HCT116 (cell line): Measurements from ENCODE around the gene PIGC. TPM values are rescaled to one million over a fixed set of nuclear protein-coding genes. Genes with fewer than 3 reads are reported as not detected.

ENCODE experiments used
- ATAC-seq: fragments of 200-7000 bp; cut with Tn5 transposase; 2 replicates; pipeline ENCODE4 v1.9.1; 2020; ENCODE audit warnings: mild to moderate bottlenecking, moderate library complexity
- BruUV-seq: library from RNA; stranded (reverse); fragments of 400-500 nt; replicated peaks from 2 replicates; lab custom pipeline; 2021; lab: Mats Ljungman, UMichigan
- CTCF ChIA-PET: fragments of 300-600 bp; sonication (Branson Sonifier 250); formaldehyde crosslinking; loops from one replicate; lab custom pipeline; 2021; ENCODE audit warnings: antibody characterized with exemption; lab: Charles Lee
- POLR2A ChIA-PET: fragments of 300-600, 350-600 bp; sonication (Branson Sonifier 250); formaldehyde crosslinking; loops from one replicate; lab custom pipeline; 2021; ENCODE audit warnings: antibody characterized with exemption; lab: Charles Lee
- RAD21 ChIA-PET, 2 experiments: fragments of 300-600 bp; sonication (Branson Sonifier 250); formaldehyde crosslinking; loops; one replicate each; lab custom pipeline; 2023; ENCODE audit warnings: low total read pairs in 2 of 2; ENCODE audit not compliant: uncharacterized antibody in 2 of 2, unreplicated experiment in 2 of 2, low non-redundant PET in 1 of 2; lab: Charles Lee
- DNase-seq: peaks from one replicate; pipeline ENCODE4 v3.0.0-alpha.2; 2010; ENCODE audit warnings: low read depth, low spot score
- H2AFZ ChIP-seq: fragments of 200-600 bp; shearing (Covaris generic), sonication (generic); 2 replicates; pipeline ENCODE4 v1.6.1; 2017; ENCODE audit warnings: low read depth, mixed run types, mixed read lengths, antibody characterized with exemption, low read length; ENCODE audit not compliant: poor library complexity, severe bottlenecking
- H3K27ac ChIP-seq: 2 replicates; pipeline ENCODE4 v1.5.1; 2012; ENCODE audit warnings: low read depth, low read length
- H3K27me3 ChIP-seq: fragments of 200-600 bp; sonication (generic); 2 replicates; pipeline ENCODE4 v1.6.1; 2016; ENCODE audit warnings: mixed run types, low read length, mixed read lengths; ENCODE audit not compliant: insufficient read depth
- H3K36me3 ChIP-seq, 2 experiments: fragments of 200-500 bp in 1 of 2; fragments of 200-600 bp in 1 of 2; sonication (Bioruptor generic) in 1 of 2; sonication (generic) in 1 of 2; 2 replicates each; pipeline versions ENCODE4 v1.5.1 to v1.6.1; 2014 to 2016; ENCODE audit warnings: low read length in 2 of 2, inconsistent platforms in 1 of 2, mixed read lengths in 1 of 2, mixed run types in 1 of 2; ENCODE audit not compliant: insufficient read depth in 2 of 2, control insufficient read depth in 1 of 2
- H3K4me1 ChIP-seq, 2 experiments: fragments of 200-600 bp in 1 of 2; sonication (generic) in 1 of 2; 2 replicates each; pipeline versions ENCODE4 v1.5.1 to v1.6.1; 2012 to 2017; ENCODE audit warnings: low read length in 2 of 2, inconsistent platforms in 1 of 2, mild to moderate bottlenecking in 1 of 2, mixed read lengths in 1 of 2, mixed run types in 1 of 2, moderate library complexity in 1 of 2; ENCODE audit not compliant: insufficient read depth in 2 of 2, control insufficient read depth in 1 of 2
- H3K4me2 ChIP-seq: fragments of 200-600 bp; sonication (generic); 2 replicates; pipeline ENCODE4 v1.6.1; 2017; ENCODE audit warnings: mixed run types, low read length, mixed read lengths
- H3K4me3 ChIP-seq, 2 experiments: fragments of 200-600 bp in 1 of 2; sonication (generic) in 1 of 2; replicated peaks in 1 of 2; 2 replicates each; pipeline ENCODE4 v1.5.1; 2011 to 2016; ENCODE audit warnings: low read length in 2 of 2, control low read depth in 1 of 2, low read depth in 1 of 2, mild to moderate bottlenecking in 1 of 2, mixed read lengths in 1 of 2, mixed run types in 1 of 2
- H3K79me2 ChIP-seq: fragments of 200-600 bp; sonication (generic); 2 replicates; pipeline ENCODE4 v1.6.1; 2017; ENCODE audit warnings: mild to moderate bottlenecking, mixed run types, low read length, moderate library complexity, mixed read lengths; ENCODE audit not compliant: insufficient read depth
- H3K9ac ChIP-seq: fragments of 200-600 bp; sonication (generic); 2 replicates; pipeline ENCODE4 v1.6.1; 2016; ENCODE audit warnings: low read length, mixed read lengths
- H3K9me2 ChIP-seq: fragments of 200-600 bp; sonication (generic), shearing (Covaris generic); 2 replicates; pipeline ENCODE4 v1.6.1; 2017; ENCODE audit warnings: mixed run types, mild to moderate bottlenecking, moderate library complexity; ENCODE audit not compliant: insufficient read depth
- H3K9me3 ChIP-seq, 2 experiments: fragments of 200-500 bp in 1 of 2; fragments of 200-600 bp in 1 of 2; sonication (Bioruptor generic) in 1 of 2; sonication (generic) in 1 of 2; 2 replicates each; pipeline ENCODE4 v1.6.1; 2014 to 2017; ENCODE audit warnings: low read length in 2 of 2, mixed read lengths in 2 of 2, inconsistent platforms in 1 of 2, low read depth in 1 of 2, mild to moderate bottlenecking in 1 of 2, mixed run types in 1 of 2, moderate library complexity in 1 of 2; ENCODE audit not compliant: control insufficient read depth in 1 of 2, insufficient read depth in 1 of 2
- H4K20me1 ChIP-seq: fragments of 200-600 bp; sonication (generic), shearing (Covaris generic); 2 replicates; pipeline ENCODE4 v1.6.1; 2017; ENCODE audit warnings: mixed run types, mild to moderate bottlenecking, moderate library complexity; ENCODE audit not compliant: insufficient read depth
- CBX3 ChIP-seq: IDR thresholded peaks from 2 replicates; pipeline ENCODE4 v1.6.1; 2012; ENCODE audit warnings: low read depth
- CEBPB ChIP-seq: IDR thresholded peaks from 2 replicates; pipeline ENCODE4 v1.6.1; 2012; ENCODE audit warnings: low read depth
- ELF1 ChIP-seq: IDR thresholded peaks from 2 replicates; pipeline ENCODE4 v1.6.1; 2012; ENCODE audit warnings: low read depth, borderline replicate concordance
- EZH2 ChIP-seq: fragments of 200-600 bp; sonication (generic); IDR thresholded peaks from 2 replicates; pipeline ENCODE4 v1.6.1; 2017; ENCODE audit warnings: antibody characterized with exemption, mixed run types
- EZH2phosphoT487 ChIP-seq: fragments of 200-600 bp; IDR thresholded peaks from 2 replicates; pipeline ENCODE4 v1.6.1; 2018; ENCODE audit warnings: antibody characterized with exemption, borderline replicate concordance
- FOSL1 ChIP-seq: IDR thresholded peaks from 2 replicates; pipeline ENCODE4 v1.6.1; 2012; ENCODE audit warnings: low read depth
- JUND ChIP-seq: IDR thresholded peaks from 2 replicates; pipeline ENCODE4 v1.6.1; 2012
- POLR2A ChIP-seq: IDR thresholded peaks from 2 replicates; pipeline ENCODE4 v1.7.0; 2011; ENCODE audit warnings: borderline replicate concordance; ENCODE audit not compliant: insufficient read depth, insufficient read length; ENCODE audit errors: extremely low read depth
- POLR2AphosphoS5 ChIP-seq: IDR thresholded peaks from 2 replicates; pipeline ENCODE4 v1.6.1; 2011; ENCODE audit warnings: mild to moderate bottlenecking, low read depth, low read length, moderate library complexity
- RAD21 ChIP-seq: IDR thresholded peaks from 2 replicates; pipeline ENCODE4 v1.6.1; 2012; ENCODE audit warnings: low read depth, mild to moderate bottlenecking
- SIN3A ChIP-seq: IDR thresholded peaks from 2 replicates; pipeline ENCODE4 v1.6.1; 2012; ENCODE audit warnings: low read depth
- SP1 ChIP-seq: IDR thresholded peaks from 2 replicates; pipeline ENCODE4 v1.6.1; 2012; ENCODE audit warnings: low read depth
- YY1 ChIP-seq: IDR thresholded peaks from 2 replicates; pipeline ENCODE4 v1.6.1; 2011; ENCODE audit warnings: low read length, low read depth, moderate library complexity, mild to moderate bottlenecking; ENCODE audit not compliant: insufficient replicate concordance; ENCODE audit errors: extremely low read depth
- ZFX ChIP-seq: fragments of 450-650 bp; IDR thresholded peaks from 2 replicates; pipeline ENCODE4 v1.6.1; 2017
- ZNF274 ChIP-seq: fragments of 200-500 bp; sonication (Bioruptor generic); IDR thresholded peaks from 2 replicates; pipeline ENCODE4 v1.6.1; 2014; ENCODE audit warnings: mild to moderate bottlenecking, low read depth, low read length, inconsistent platforms
- intact Hi-C: fragments of 100-400 bp; cut with micrococcal nuclease; formaldehyde crosslinking; loops from 2 replicates; pipeline ENCODE4 v1.10.0; 2022
- total RNA-seq: library from RNA; stranded (reverse); gene quantifications from one replicate; pipeline ENCODE4 v1.2.1, GENCODE V29; 2021; ENCODE audit not compliant: unreplicated experiment
- TF ChIP-seq, protein P1 (sequence below): IDR thresholded peaks from 2 replicates; pipeline ENCODE4 v1.6.1; 2012
- TF ChIP-seq, protein P2 (sequence below): IDR thresholded peaks from 2 replicates; pipeline ENCODE4 v1.6.1; 2011; ENCODE audit warnings: mild to moderate bottlenecking, low read length, moderate library complexity; ENCODE audit not compliant: insufficient replicate concordance; ENCODE audit errors: extremely low read depth
- TF ChIP-seq, protein P3 (sequence below): IDR thresholded peaks from 2 replicates; pipeline ENCODE4 v1.6.1; 2012; ENCODE audit warnings: low read depth
- TF ChIP-seq, protein P4 (sequence below), 3 experiments: fragments of 200-600 bp in 1 of 3; sonication (generic) in 1 of 3; IDR thresholded peaks in 2 of 3; conservative IDR thresholded peaks in 1 of 3; 2 replicates each; pipeline ENCODE4 v1.5.1; 2012 to 2017; ENCODE audit warnings: low read depth in 2 of 3, low read length in 2 of 3, antibody characterized with exemption in 1 of 3, borderline replicate concordance in 1 of 3, control low read depth in 1 of 3, mild to moderate bottlenecking in 1 of 3, mixed read lengths in 1 of 3, mixed run types in 1 of 3, moderate library complexity in 1 of 3; ENCODE audit not compliant: insufficient read depth in 1 of 3
- TF ChIP-seq, protein P5 (sequence below): IDR thresholded peaks from 2 replicates; pipeline ENCODE4 v1.6.1; 2012

The PIGC gene
- total RNA-seq, 1 experiment from 2014 or later = 11.9 TPM

DNA sequence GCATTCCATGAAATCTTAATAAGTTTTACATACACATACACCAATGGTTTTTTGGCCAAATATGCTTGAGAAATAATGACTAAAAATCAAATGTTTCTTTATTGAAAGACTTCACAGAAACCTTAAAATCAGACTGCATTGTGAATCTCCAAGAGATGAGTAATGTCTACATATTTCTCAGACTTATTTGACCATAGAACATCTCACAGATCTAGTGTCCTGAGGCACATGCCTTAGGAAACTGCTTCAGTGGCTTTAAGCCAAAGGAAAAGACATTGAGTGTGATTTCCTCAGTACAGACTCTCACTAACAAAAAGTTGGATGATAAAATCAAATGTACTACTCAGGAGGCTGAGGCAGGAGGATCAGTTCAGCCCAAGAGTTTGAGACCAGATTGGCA is 29.5 kb downstream of the PIGC start:
- Histone ChIP-seq H3K4me3 (no peak overlapping the region), H3K9me2 (0 out of 2 replicates have a peak, but pooled peaks cover 3% of the 10 kb centered on the region), H3K27me3 (no peaks in the 10 kb centered on the region), H3K9me3 (no peaks in the 10 kb centered on the region), H3K79me2 (no peaks in the 10 kb centered on the region), H3K36me3 (no peaks in the 10 kb centered on the region), H3K9ac (no peak overlapping the region), H4K20me1 (no peaks in the 10 kb centered on the region), H3K27ac (no peak overlapping the region), H3K4me2 (no peak overlapping the region), H3K4me1 (peaks cover 0 to 16% of the 10 kb centered on the region in 2 experiments; a peak in 2 of 4 replicates), H2AFZ (no peak overlapping the region)
- intact Hi-C loops = no loop called here
- DNase-seq = no peak
- TF ChIP-seq ELF1 = no peak
- TF ChIP-seq POLR2AphosphoS5 = no peak
- no peak for TF ChIP-seq ZNF274
- TF ChIP-seq POLR2A = no peak
- TF ChIP-seq, protein P1, sequence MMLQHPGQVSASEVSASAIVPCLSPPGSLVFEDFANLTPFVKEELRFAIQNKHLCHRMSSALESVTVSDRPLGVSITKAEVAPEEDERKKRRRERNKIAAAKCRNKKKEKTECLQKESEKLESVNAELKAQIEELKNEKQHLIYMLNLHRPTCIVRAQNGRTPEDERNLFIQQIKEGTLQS = no peak
- no peak for TF ChIP-seq FOSL1
- TF ChIP-seq EZH2phosphoT487 = no peak
- TF ChIP-seq ZFX = no peak
- no peak for TF ChIP-seq CEBPB
- no peak for TF ChIP-seq JUND
- TF ChIP-seq, protein P2, sequence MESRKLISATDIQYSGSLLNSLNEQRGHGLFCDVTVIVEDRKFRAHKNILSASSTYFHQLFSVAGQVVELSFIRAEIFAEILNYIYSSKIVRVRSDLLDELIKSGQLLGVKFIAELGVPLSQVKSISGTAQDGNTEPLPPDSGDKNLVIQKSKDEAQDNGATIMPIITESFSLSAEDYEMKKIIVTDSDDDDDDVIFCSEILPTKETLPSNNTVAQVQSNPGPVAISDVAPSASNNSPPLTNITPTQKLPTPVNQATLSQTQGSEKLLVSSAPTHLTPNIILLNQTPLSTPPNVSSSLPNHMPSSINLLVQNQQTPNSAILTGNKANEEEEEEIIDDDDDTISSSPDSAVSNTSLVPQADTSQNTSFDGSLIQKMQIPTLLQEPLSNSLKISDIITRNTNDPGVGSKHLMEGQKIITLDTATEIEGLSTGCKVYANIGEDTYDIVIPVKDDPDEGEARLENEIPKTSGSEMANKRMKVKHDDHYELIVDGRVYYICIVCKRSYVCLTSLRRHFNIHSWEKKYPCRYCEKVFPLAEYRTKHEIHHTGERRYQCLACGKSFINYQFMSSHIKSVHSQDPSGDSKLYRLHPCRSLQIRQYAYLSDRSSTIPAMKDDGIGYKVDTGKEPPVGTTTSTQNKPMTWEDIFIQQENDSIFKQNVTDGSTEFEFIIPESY = no peak
- TF ChIP-seq SIN3A = no peak
- no peak for TF ChIP-seq EZH2
- TF ChIP-seq CBX3 = no peak
- TF ChIP-seq YY1 = no peak
- no peak for TF ChIP-seq RAD21
- TF ChIP-seq, protein P3, sequence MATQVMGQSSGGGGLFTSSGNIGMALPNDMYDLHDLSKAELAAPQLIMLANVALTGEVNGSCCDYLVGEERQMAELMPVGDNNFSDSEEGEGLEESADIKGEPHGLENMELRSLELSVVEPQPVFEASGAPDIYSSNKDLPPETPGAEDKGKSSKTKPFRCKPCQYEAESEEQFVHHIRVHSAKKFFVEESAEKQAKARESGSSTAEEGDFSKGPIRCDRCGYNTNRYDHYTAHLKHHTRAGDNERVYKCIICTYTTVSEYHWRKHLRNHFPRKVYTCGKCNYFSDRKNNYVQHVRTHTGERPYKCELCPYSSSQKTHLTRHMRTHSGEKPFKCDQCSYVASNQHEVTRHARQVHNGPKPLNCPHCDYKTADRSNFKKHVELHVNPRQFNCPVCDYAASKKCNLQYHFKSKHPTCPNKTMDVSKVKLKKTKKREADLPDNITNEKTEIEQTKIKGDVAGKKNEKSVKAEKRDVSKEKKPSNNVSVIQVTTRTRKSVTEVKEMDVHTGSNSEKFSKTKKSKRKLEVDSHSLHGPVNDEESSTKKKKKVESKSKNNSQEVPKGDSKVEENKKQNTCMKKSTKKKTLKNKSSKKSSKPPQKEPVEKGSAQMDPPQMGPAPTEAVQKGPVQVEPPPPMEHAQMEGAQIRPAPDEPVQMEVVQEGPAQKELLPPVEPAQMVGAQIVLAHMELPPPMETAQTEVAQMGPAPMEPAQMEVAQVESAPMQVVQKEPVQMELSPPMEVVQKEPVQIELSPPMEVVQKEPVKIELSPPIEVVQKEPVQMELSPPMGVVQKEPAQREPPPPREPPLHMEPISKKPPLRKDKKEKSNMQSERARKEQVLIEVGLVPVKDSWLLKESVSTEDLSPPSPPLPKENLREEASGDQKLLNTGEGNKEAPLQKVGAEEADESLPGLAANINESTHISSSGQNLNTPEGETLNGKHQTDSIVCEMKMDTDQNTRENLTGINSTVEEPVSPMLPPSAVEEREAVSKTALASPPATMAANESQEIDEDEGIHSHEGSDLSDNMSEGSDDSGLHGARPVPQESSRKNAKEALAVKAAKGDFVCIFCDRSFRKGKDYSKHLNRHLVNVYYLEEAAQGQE = no peak
- TF ChIP-seq SP1 = no peak
- TF ChIP-seq, protein P4, sequence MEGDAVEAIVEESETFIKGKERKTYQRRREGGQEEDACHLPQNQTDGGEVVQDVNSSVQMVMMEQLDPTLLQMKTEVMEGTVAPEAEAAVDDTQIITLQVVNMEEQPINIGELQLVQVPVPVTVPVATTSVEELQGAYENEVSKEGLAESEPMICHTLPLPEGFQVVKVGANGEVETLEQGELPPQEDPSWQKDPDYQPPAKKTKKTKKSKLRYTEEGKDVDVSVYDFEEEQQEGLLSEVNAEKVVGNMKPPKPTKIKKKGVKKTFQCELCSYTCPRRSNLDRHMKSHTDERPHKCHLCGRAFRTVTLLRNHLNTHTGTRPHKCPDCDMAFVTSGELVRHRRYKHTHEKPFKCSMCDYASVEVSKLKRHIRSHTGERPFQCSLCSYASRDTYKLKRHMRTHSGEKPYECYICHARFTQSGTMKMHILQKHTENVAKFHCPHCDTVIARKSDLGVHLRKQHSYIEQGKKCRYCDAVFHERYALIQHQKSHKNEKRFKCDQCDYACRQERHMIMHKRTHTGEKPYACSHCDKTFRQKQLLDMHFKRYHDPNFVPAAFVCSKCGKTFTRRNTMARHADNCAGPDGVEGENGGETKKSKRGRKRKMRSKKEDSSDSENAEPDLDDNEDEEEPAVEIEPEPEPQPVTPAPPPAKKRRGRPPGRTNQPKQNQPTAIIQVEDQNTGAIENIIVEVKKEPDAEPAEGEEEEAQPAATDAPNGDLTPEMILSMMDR (IDR thresholded peaks at IDR 0.05 in 2 of 3, conservative IDR thresholded peaks at IDR 0.05 in 1 of 3; ENCODE audit: borderline replicate concordance in 1 of 3, insufficient read depth in 1 of 3, low read depth in 2 of 3, low read length in 2 of 3) = no peak
- TF ChIP-seq, protein P5, sequence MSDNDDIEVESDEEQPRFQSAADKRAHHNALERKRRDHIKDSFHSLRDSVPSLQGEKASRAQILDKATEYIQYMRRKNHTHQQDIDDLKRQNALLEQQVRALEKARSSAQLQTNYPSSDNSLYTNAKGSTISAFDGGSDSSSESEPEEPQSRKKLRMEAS = no peak
- POLR2A ChIA-PET = no interaction called here
- CTCF ChIA-PET = interaction anchor here (1.4 kb wide), 1 partner anchor 412 kb away, joined by 3 read pairs; no protein-coding TSS in a partner anchor
- no peak for ATAC-seq
- RAD21 ChIA-PET = no interaction called here
- no TSS peak for BruUV-seq
